DMS 273 (cell line): ENCODE results near the gene TSPAN15.
A peak's percentile ranks its signal among the peaks of the same experiment; 100 is the strongest.
"Not testable (repeated sequence)": the region's sequence is repeated elsewhere in the genome, so short reads cannot be mapped to it uniquely, and the experiment has no call there.

ENCODE experiments used
- DNase-seq: peaks from one replicate; lab custom pipeline; 2025; ENCODE audit not compliant: unreplicated experiment; lab: John Stamatoyannopoulos, UW

TSPAN15 gene

DNA sequence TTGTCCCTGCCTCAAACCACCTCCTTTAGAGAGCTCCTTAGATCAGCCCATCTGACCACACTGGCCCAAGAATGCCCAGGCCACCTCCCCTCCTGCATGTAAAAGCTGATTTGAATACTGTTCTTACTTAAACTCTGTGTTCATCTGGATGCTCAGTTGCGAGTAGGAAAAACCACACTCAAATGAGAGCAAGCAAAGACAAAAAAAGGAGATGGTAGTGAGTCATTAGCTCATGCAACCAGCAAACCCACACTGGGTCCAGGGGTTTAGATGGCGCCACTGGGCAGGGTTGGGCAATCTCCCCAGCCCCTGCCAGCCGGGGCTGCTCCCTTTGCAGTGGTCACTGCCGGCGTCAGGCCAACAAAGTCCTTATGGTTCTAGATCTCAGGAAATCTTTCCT is 32.7 kb downstream of the TSPAN15 start:
- DNase-seq, result no peak

DNA sequence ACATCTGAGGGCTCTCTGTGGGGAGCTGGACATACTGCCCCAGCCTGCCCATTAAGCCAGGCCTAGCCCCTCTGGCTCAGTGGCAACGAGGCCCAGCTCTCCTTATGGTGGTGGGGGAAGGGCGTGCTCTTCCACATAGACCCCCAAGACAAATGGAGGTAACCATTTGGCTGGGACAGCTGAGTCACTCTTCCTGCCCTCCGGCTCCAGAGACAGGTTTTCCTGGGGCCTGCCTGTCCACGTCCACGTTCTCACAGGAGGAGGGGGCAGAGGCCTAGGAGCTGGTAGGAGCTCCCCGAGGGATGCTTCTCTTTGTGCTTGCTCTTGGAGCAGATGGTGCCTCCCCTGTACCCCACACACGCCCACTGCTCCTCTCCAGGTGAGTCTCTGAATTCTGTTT is 33.5 kb downstream of the TSPAN15 start:
- no peak for DNase-seq

GRCh38 chr10:69486922-69487730 is 35.9 kb downstream of the TSPAN15 start:
- no peak for DNase-seq

DNA sequence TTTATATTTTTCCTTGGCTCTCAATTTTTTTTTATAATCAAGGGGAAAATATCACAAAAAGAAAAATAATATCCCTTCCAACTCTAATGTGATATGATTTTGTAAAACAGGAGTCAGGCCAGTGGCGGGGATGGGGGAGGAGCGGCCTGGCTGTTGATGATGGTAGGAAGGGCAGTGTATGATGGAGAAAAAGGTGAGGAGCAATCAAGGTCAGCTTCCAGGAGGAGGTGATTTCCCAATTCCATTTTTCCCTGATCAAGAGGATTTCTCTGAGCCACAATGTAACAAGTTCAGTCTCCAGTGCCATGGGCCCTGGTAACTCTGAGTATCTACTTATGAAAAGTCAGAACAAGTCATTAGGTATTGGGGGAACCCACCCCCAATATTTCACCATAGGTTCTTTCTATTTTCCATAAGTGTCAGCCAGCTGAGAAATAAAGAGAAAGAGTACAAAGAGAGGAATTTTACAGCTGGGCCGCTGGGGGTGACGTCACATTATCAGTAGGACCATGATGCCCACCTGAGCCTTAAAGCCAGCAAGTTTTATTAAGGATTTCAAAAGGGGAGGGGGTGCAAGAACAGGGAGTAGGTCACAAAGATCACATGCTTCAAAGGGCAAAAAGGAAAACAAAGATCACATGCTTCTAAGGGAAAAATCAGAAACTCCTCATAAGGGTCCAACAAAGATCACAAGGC is 37.0 kb downstream of the TSPAN15 start:
- not testable (repeated sequence) for DNase-seq

DNA sequence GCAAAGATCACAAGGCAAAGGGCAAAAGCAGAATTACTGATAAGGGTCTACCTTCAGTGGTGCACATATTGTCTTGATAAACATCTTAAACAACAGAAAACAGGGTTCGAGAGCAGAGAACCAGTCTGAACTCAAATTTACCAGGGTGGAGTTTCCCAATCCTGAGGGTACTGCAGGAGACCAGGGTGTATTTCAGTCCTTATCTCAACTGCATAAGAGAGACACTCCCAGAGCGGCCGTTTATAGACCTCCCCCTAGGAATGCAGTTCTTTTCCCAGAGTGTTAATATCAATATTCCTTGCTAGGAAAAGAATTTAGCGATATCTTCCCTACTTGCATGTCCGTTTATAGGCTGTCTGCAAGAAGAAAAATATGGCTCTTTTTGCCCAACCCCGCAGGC is 37.6 kb downstream of the TSPAN15 start:
- peak; percentile 14 for DNase-seq

DNA sequence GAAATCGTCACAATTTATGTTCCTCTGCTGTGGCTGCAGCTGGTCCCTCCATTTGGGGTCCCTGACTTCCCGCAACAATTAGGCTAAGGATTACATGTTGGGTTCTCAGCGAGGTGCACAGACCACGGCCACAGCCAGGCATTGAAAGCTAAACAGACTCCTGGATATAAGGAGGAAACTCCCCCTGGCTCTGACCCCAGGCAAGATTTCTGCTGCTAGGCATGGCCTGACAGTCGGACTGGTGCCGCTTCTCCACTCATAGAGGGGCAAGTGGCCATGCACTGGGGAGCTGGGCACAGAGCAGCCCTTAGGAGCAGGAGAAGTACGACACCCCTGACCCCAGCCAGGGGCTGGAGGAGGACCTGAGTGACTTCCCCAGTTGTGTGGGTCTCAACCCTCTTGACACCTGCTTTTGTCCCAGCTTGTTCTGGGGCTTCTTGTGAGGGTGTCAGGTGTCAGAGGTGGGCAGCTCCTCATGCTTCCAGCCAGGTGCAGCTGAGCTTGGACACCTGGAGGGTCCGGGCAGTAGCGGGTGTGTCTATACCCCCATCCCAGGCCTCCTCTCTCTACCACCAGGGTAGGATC is 38.3 kb downstream of the TSPAN15 start:
- no peak for DNase-seq

GRCh38 chr10:69490876-69491275 is 39.6 kb downstream of the TSPAN15 start:
- DNase-seq, result no peak

DNA sequence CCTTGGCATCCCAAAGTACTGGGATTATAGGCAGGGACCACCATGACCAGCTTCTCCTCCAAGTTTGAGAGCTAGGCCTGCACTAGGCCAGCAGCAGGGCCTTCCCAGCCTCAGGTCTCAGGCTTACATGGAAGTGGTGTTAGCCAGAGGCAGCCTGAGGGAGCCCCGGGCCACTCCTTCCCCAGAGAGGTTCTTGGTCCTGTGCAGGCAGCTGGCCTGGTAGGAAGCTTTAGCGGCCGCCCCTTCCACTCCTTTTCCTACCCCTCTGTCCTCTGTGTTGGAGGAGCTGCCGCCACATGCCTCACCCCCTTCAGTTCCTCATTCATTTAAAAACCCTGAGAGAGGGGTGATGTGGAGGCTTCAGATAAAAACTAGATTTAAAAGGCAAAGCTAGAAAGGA is 40.3 kb downstream of the TSPAN15 start:
- DNase-seq, result peak; percentile 66

GRCh38 chr10:69492091-69492745 is 41.0 kb downstream of the TSPAN15 start:
- peak; percentile 95 for DNase-seq

GRCh38 chr10:69492746-69493462 is 41.6 kb downstream of the TSPAN15 start:
- DNase-seq, result peak; percentile 56

DNA sequence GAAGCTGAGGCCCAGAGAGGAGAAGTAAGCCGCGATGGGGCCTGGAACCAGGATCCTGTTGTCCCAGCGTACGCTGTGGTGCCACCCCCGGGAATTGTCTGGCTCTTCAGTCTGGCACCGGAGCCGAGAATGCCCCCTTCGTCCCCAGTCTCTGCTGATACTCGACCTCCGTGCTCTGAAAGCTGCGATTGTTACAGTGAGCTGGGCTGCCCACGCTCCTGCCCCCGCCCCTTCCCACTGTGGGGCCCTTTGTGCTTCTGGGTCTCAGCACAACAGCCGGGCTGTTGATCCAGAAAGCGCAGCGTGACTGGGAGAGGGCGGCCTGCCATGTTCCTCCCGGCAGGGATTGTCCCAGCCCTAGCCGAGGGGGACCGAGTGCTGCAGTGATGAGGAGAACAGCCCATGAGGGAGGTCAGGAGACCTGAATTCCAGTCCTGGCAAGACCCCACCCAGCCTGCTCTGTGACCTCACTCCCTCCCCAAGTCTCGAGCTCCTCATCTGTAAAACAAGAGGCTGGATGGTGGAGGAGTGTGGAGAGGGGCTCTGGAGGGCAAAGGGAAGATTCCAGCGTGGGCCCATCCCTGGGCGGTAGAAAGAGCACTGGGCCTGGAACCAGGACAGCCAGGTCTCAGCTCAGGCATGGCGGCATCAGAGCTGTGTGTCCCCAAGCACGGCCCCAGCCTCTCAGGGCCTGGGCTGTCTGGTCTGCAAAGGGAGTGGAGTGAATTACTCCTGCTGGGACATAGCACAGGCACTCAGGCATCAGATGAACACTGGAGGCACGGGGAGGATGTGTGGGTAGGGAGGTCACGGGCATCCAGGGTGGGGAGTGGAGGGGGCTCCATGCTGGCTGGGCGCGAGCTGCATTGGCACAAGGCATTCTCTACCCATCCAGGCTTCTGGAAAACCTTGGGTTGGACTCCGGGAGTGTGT is 43.6 kb downstream of the TSPAN15 start:
- DNase-seq, result no peak

- DNase-seq, result no peak
Measured at GRCh38 chr10:69495666-69496065, 44.4 kb downstream of the TSPAN15 start.

DNA sequence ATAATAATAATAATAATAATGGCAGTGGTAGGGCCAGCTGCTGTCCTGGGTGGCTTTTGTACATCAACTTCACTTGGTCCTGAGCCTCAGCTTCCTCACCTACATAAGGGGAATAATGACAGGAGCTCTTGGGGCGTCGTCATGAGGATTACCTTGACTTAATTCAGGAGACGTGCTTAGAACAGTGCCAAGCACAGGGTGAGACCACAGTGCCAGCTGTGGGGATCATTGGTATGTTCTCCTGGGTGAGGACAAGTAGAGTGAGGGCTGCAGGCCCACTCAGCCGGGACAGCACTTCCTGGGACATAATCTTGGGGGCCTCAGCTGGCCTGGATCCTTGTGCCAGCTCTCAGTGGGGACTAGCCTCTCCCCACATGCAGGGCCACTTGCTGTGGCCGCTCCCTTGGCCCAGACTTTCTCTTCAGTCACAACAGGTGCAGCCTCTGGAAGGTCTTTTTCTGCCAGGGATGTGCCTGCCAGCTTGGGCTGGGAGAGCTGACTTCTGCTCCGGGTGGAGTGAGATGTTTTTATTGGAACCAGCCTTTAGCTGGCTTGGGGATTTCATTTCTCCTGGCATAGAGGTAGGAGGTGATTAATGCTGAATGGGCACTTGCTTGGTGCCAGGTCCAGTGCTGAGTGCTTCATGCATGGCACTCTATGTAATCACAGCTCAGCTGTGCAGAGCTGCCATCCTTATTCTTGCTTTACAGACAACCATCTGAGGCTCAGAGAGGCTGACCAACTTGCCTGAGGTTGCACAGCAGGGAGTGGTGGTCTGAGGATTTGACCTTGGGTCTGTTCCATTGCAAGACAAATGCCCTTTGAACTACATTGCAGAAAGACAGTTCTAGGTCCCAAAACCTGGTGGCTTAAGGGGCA is 45.3 kb downstream of the TSPAN15 start:
- peak; percentile 10 for DNase-seq

- DNase-seq, result no peak
Measured at GRCh38 chr10:69497231-69497561, 45.9 kb downstream of the TSPAN15 start.

DNA sequence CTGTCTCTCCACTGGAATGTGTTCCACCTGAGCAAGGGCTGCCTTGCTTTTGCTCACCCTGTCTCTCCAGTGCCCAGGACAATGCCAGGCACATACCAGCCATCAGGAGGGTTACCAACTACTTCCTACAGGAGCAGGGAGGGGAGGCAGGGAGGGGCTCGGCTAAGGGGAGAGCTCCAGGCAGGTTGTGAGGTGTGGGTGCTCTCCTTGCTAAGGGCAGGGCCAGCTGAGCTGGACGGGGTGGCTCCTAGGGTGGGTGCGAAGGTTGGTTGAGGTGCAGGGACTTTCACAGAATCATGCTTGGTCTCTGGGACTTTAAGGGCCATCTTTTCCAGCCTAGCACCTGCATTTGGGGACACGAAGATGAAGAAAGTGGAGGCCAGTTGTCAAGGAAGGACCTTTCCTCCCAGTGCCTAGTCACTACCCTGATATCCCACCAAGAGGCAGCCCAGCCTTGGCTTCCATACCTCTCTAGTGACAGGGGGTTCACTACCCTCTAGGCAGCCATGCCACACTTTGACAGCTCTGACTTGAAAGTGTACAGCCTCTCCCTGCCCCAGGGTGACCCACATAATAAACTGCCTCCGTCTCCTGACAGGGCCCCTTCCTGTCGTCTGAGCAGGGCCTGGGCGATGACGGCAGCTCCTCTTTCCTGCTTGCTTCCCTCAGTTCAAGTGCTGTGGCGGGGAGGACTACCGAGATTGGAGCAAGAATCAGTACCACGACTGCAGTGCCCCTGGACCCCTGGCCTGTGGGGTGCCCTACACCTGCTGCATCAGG is 46.5 kb downstream of the TSPAN15 start:
- no peak for DNase-seq

GRCh38 chr10:69498711-69499471 is 47.6 kb downstream of the TSPAN15 start:
- no peak for DNase-seq
